WTC11 (cell line): Measurements from ENCODE around the gene SMARCC2. TPM values are rescaled to one million over a fixed set of nuclear protein-coding genes. Genes with fewer than 3 reads are reported as not detected.

ENCODE experiments used
- ATAC-seq: fragments of 200-7000 bp; cut with Tn5 transposase; 2 replicates; pipeline ENCODE4 v1.10.0; 2021; ENCODE audit warnings: mild to moderate bottlenecking, moderate library complexity
- CTCF ChIA-PET: fragments of 300-600 bp; sonication (Branson Sonifier 250); formaldehyde crosslinking; loops from one replicate; lab custom pipeline; 2021; ENCODE audit warnings: antibody characterized with exemption; lab: Charles Lee
- POLR2A ChIA-PET: fragments of 350-600 bp; sonication (Branson Sonifier 250); formaldehyde crosslinking; loops from one replicate; lab custom pipeline; 2021; ENCODE audit warnings: antibody characterized with exemption; lab: Charles Lee
- DNase-seq: peaks from one replicate; pipeline ENCODE4 v3.0.0; 2021; ENCODE audit warnings: low spot score
- H3K27ac Mint-ChIP-seq: 2 replicates; pipeline ENCODE4 v1.8.0; 2021; ENCODE audit warnings: mixed read lengths
- H3K27me3 Mint-ChIP-seq: 2 replicates; pipeline ENCODE4 v1.8.0; 2021; ENCODE audit warnings: low read depth, mild to moderate bottlenecking, moderate library complexity, mixed read lengths
- H3K36me3 Mint-ChIP-seq: 2 replicates; pipeline ENCODE4 v1.8.0; 2021; ENCODE audit warnings: mixed read lengths
- H3K4me1 Mint-ChIP-seq: 2 replicates; pipeline ENCODE4 v1.8.0; 2022; ENCODE audit warnings: mixed read lengths
- H3K4me3 Mint-ChIP-seq: 2 replicates; pipeline ENCODE4 v1.8.0; 2021; ENCODE audit warnings: mild to moderate bottlenecking, moderate library complexity, mixed read lengths
- H3K9me3 Mint-ChIP-seq: 2 replicates; pipeline ENCODE4 v1.8.0; 2021; ENCODE audit warnings: mixed read lengths
- AR ChIP-seq: fragments of 250-450 bp; sonication (Bioruptor Pico); IDR thresholded peaks from 2 replicates; pipeline ENCODE4 v1.9.0; 2021; ENCODE audit warnings: mild to moderate bottlenecking
- E2F1 ChIP-seq: sonication (generic); formaldehyde crosslinking; IDR thresholded peaks from 2 replicates; pipeline ENCODE4 v1.8.0; 2022; ENCODE audit warnings: mild to moderate bottlenecking, missing genetic modification reagents
- FOXP4 ChIP-seq: sonication (generic); formaldehyde crosslinking; IDR thresholded peaks from 2 replicates; pipeline ENCODE4 v1.8.0; 2022; ENCODE audit warnings: mild to moderate bottlenecking, missing genetic modification reagents
- NFATC4 ChIP-seq: fragments of 250-450 bp; sonication (Bioruptor Pico); IDR thresholded peaks from 2 replicates; pipeline ENCODE4 v1.9.0; 2021; ENCODE audit warnings: mild to moderate bottlenecking
- NR2C2 ChIP-seq: sonication (generic); formaldehyde crosslinking; IDR thresholded peaks from 2 replicates; pipeline ENCODE4 v1.8.0; 2022; ENCODE audit warnings: mild to moderate bottlenecking, missing genetic modification reagents
- PRDM15 ChIP-seq: sonication (generic); formaldehyde crosslinking; IDR thresholded peaks from 2 replicates; pipeline ENCODE4 v1.8.0; 2022; ENCODE audit warnings: missing genetic modification reagents
- TEAD4 ChIP-seq: sonication (generic); formaldehyde crosslinking; IDR thresholded peaks from 2 replicates; pipeline ENCODE4 v1.8.0; 2022; ENCODE audit warnings: mild to moderate bottlenecking, missing genetic modification reagents
- TP53 ChIP-seq: sonication (generic); formaldehyde crosslinking; IDR thresholded peaks from 2 replicates; pipeline ENCODE4 v1.8.1; 2023; ENCODE audit warnings: mild to moderate bottlenecking, missing genetic modification reagents
- ZNF416 ChIP-seq: fragments of 250-450 bp; sonication (Bioruptor Pico); IDR thresholded peaks from 2 replicates; pipeline ENCODE4 v1.9.0; 2021; ENCODE audit warnings: mild to moderate bottlenecking, inconsistent platforms
- ZNF532 ChIP-seq: fragments of 250-450 bp; sonication (Bioruptor Pico); IDR thresholded peaks from 2 replicates; pipeline ENCODE4 v1.9.0; 2021; ENCODE audit warnings: mild to moderate bottlenecking, borderline replicate concordance
- ZNF671 ChIP-seq: fragments of 250-450 bp; sonication (Bioruptor Pico); IDR thresholded peaks from 2 replicates; pipeline ENCODE4 v1.8.0; 2021; ENCODE audit warnings: mild to moderate bottlenecking
- total RNA-seq: library from RNA; stranded (reverse); gene quantifications from 3 replicates; pipeline ENCODE4 v1.2.3, GENCODE V29; 2021
- TF ChIP-seq, protein P1 (sequence below): sonication (generic); formaldehyde crosslinking; IDR thresholded peaks from 2 replicates; pipeline ENCODE4 v1.8.1; 2023; ENCODE audit warnings: mild to moderate bottlenecking, missing genetic modification reagents, moderate library complexity

The SMARCC2 gene
- total RNA-seq, 1 experiment from 2014 or later: 76.8 TPM

- TF ChIP-seq AR (CRISPR knock-in tag) (peak; percentile 86), ZNF532 (CRISPR knock-in tag) (peak; percentile 49; the same call in 1 of the 2 replicates), ZNF416 (CRISPR knock-in tag) (peak; percentile 76; the same call in 1 of the 2 replicates)
These were observed 25.5 kb downstream of the SMARCC2 start (continued) for GRCh38 chr12:56163533-56164344.

- Mint-ChIP-seq H3K9me3 (no peaks in the 10 kb centered on the region), H3K27me3 (no peaks in the 10 kb centered on the region), H3K27ac (peak overlapping the region; percentile 90), H3K36me3 (peaks cover 74% of the 10 kb centered on the region), H3K4me3 (peak overlapping the region; percentile 20; the same call in 1 of the 2 replicates), H3K4me1 (peaks cover 43% of the 10 kb centered on the region)
- POLR2A ChIA-PET: interaction anchor here (0.5 to 7.2 kb wide), 17 partner anchors 9 to 1863 kb away, joined by 3 to 104 read pairs (median 4); partner anchors contain the start of genes ERBB3, ESYT1, MYL6B and RAB5B
- ATAC-seq (no peak), DNase-seq (no peak)
- CTCF ChIA-PET: interaction anchor here (0.6 to 3.4 kb wide), 8 partner anchors 11 to 416 kb away, joined by 3 to 21 read pairs (median 8); partner anchors contain the start of genes ESYT1, MYL6B, RNF41 and SMARCC2
- no peak for TF ChIP-seq NR2C2 (CRISPR knock-in tag)
- TF ChIP-seq PRDM15 (CRISPR knock-in tag): no peak
- TF ChIP-seq TEAD4 (CRISPR knock-in tag): no peak
- TF ChIP-seq ZNF671 (CRISPR knock-in tag): peak; percentile 88
- TF ChIP-seq FOXP4 (CRISPR knock-in tag): no peak
- TF ChIP-seq ZNF416 (CRISPR knock-in tag): peak; percentile 81
- no peak for TF ChIP-seq E2F1 (CRISPR knock-in tag)
- TF ChIP-seq TP53 (CRISPR knock-in tag): no peak
- 0 out of 2 replicates have a peak, but pooled peaks have one; percentile 26 for TF ChIP-seq AR (CRISPR knock-in tag)
- peak; percentile 76 for TF ChIP-seq NFATC4 (CRISPR knock-in tag)
- TF ChIP-seq, protein P1, sequence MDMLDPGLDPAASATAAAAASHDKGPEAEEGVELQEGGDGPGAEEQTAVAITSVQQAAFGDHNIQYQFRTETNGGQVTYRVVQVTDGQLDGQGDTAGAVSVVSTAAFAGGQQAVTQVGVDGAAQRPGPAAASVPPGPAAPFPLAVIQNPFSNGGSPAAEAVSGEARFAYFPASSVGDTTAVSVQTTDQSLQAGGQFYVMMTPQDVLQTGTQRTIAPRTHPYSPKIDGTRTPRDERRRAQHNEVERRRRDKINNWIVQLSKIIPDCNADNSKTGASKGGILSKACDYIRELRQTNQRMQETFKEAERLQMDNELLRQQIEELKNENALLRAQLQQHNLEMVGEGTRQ: no peak
These were observed 26.6 kb downstream of the SMARCC2 start for GRCh38 chr12:56162468-56163290.
